PFSK-1 (cell line): ENCODE results near the gene NME3.

Source experiments
- SIN3A ChIP-seq: IDR thresholded peaks from 2 replicates; pipeline ENCODE4 v1.6.1; 2012; ENCODE audit warnings: mild to moderate bottlenecking, low read length, moderate library complexity, borderline replicate concordance; ENCODE audit not compliant: insufficient read depth
- TAF1 ChIP-seq: IDR thresholded peaks from 2 replicates; pipeline ENCODE4 v1.6.1; 2012; ENCODE audit warnings: low read length, control low read depth, borderline replicate concordance; ENCODE audit not compliant: insufficient read depth
- TF ChIP-seq, protein P1 (sequence below), 2 experiments: IDR thresholded peaks; 2 replicates each; pipeline versions ENCODE4 v1.6.1 to v1.8.0; 2011 to 2012; ENCODE audit warnings: low read depth in 2 of 2, low read length in 2 of 2, control low read depth in 1 of 2, inconsistent platforms in 1 of 2, mild to moderate bottlenecking in 1 of 2, moderate library complexity in 1 of 2; ENCODE audit not compliant: insufficient read depth in 1 of 2

- TF ChIP-seq SIN3A (no peak), TAF1 (no peak)
- TF ChIP-seq, protein P1, sequence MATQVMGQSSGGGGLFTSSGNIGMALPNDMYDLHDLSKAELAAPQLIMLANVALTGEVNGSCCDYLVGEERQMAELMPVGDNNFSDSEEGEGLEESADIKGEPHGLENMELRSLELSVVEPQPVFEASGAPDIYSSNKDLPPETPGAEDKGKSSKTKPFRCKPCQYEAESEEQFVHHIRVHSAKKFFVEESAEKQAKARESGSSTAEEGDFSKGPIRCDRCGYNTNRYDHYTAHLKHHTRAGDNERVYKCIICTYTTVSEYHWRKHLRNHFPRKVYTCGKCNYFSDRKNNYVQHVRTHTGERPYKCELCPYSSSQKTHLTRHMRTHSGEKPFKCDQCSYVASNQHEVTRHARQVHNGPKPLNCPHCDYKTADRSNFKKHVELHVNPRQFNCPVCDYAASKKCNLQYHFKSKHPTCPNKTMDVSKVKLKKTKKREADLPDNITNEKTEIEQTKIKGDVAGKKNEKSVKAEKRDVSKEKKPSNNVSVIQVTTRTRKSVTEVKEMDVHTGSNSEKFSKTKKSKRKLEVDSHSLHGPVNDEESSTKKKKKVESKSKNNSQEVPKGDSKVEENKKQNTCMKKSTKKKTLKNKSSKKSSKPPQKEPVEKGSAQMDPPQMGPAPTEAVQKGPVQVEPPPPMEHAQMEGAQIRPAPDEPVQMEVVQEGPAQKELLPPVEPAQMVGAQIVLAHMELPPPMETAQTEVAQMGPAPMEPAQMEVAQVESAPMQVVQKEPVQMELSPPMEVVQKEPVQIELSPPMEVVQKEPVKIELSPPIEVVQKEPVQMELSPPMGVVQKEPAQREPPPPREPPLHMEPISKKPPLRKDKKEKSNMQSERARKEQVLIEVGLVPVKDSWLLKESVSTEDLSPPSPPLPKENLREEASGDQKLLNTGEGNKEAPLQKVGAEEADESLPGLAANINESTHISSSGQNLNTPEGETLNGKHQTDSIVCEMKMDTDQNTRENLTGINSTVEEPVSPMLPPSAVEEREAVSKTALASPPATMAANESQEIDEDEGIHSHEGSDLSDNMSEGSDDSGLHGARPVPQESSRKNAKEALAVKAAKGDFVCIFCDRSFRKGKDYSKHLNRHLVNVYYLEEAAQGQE (IDR thresholded peaks at IDR 0.05; ENCODE audit: insufficient read depth in 1 of 2, low read depth in 2 of 2, low read length in 2 of 2): no peak
Measured at GRCh38 chr16:1793578-1794220, 22.4 kb upstream of the NME3 start, which contains the start of gene IGFALS.
